H1 (cell line): ENCODE results near the gene URGCP. TPM values are rescaled to one million over a fixed set of nuclear protein-coding genes. Genes with fewer than 3 reads are reported as not detected.

Experiments used
- CTCF ChIA-PET: fragments of 300-600 bp; sonication (Branson Sonifier 250); formaldehyde crosslinking; loops from one replicate; lab custom pipeline; 2021; ENCODE audit not compliant: partially characterized antibody; lab: Charles Lee
- POLR2A ChIA-PET: fragments of 300-600 bp; sonication (Branson Sonifier 250); formaldehyde crosslinking; loops from one replicate; lab custom pipeline; 2021; ENCODE audit warnings: inconsistent platforms; ENCODE audit not compliant: partially characterized antibody; lab: Charles Lee
- DNase-seq, 2 experiments: peaks; one replicate each; pipeline versions ENCODE4 v3.0.0 to v3.0.0-alpha.2; 2010 to 2022; ENCODE audit warnings: low spot score in 2 of 2, low read depth in 1 of 2, mixed read lengths in 1 of 2
- FAIRE-seq: peaks from 2 replicates; lab custom pipeline; 2011; peaks lifted over from hg19 to GRCh38; lab: Jason Lieb, UNC
- H2AFZ ChIP-seq: 2 replicates; pipeline ENCODE4 v1.8.1; 2012; ENCODE audit warnings: low read length, inconsistent platforms
- H2AK5ac ChIP-seq: 2 replicates; pipeline ENCODE4 v1.6.1; 2013; ENCODE audit warnings: low read depth, low read length
- H2BK120ac ChIP-seq: replicated peaks from 2 replicates; pipeline ENCODE3; 2013; ENCODE audit warnings: low read depth, low read length, inconsistent platforms
- H2BK12ac ChIP-seq: 2 replicates; pipeline ENCODE4 v1.6.1; 2013; ENCODE audit warnings: low read depth, low read length
- H2BK15ac ChIP-seq: 2 replicates; pipeline ENCODE4 v1.6.1; 2013; ENCODE audit warnings: low read length
- H2BK20ac ChIP-seq: 2 replicates; pipeline ENCODE4 v1.6.1; 2013; ENCODE audit warnings: low read length
- H2BK5ac ChIP-seq: 2 replicates; pipeline ENCODE4 v1.6.1; 2013; ENCODE audit warnings: low read depth, low read length
- H3K14ac ChIP-seq: 2 replicates; pipeline ENCODE4 v1.6.1; 2013; ENCODE audit warnings: inconsistent platforms; ENCODE audit not compliant: insufficient read length
- H3K18ac ChIP-seq: 2 replicates; pipeline ENCODE4 v1.6.1; 2013; ENCODE audit warnings: low read length; ENCODE audit errors: extremely low read depth
- H3K23ac ChIP-seq: 2 replicates; pipeline ENCODE4 v1.6.1; 2013; ENCODE audit warnings: inconsistent platforms; ENCODE audit not compliant: insufficient read length
- H3K23me2 ChIP-seq: 2 replicates; pipeline ENCODE4 v1.6.1; 2013; ENCODE audit warnings: low read depth, low read length
- H3K27ac ChIP-seq: 2 replicates; pipeline ENCODE4 v1.6.1; 2011; ENCODE audit warnings: low read depth, low read length, inconsistent platforms
- H3K27me3 ChIP-seq, 4 experiments: replicated peaks in 1 of 4; 1 replicate in 1 of 4; 2 replicates in 3 of 4; pipeline versions ENCODE4 v1.6.1 to v1.8.1; 2011 to 2013; ENCODE audit warnings: low read length in 3 of 4, mild to moderate bottlenecking in 3 of 4, inconsistent platforms in 2 of 4, mixed read lengths in 2 of 4, moderate library complexity in 1 of 4; ENCODE audit not compliant: control insufficient read depth in 3 of 4, insufficient read depth in 3 of 4; ENCODE audit errors: extremely low read depth in 1 of 4
- H3K36me3 ChIP-seq, 4 experiments: 2 replicates each; pipeline versions ENCODE4 v1.6.1 to v1.8.1; 2011 to 2013; ENCODE audit warnings: mild to moderate bottlenecking in 4 of 4, low read length in 3 of 4, moderate library complexity in 2 of 4, control low read depth in 1 of 4, inconsistent platforms in 1 of 4; ENCODE audit not compliant: insufficient read depth in 4 of 4, control insufficient read depth in 2 of 4
- H3K4ac ChIP-seq: replicated peaks from 2 replicates; pipeline ENCODE3; 2013; ENCODE audit warnings: low read length, low read depth, mixed read lengths, inconsistent platforms; ENCODE audit not compliant: insufficient read length
- H3K4me1 ChIP-seq, 4 experiments: replicated peaks in 1 of 4; 1 replicate in 1 of 4; 2 replicates in 3 of 4; pipeline versions ENCODE4 v1.6.1 to v1.8.1; 2011 to 2013; ENCODE audit warnings: low read length in 3 of 4, inconsistent platforms in 2 of 4, mixed read lengths in 1 of 4; ENCODE audit not compliant: insufficient read depth in 4 of 4, control insufficient read depth in 3 of 4
- H3K4me2 ChIP-seq, 2 experiments: 2 replicates each; pipeline versions ENCODE4 v1.6.1 to v1.8.1; 2011 to 2013; ENCODE audit warnings: low read depth in 2 of 2, low read length in 2 of 2, control low read depth in 1 of 2, inconsistent platforms in 1 of 2, mild to moderate bottlenecking in 1 of 2; ENCODE audit not compliant: insufficient read depth in 1 of 2
- H3K4me3 ChIP-seq, 4 experiments: fragments of 200-600, 300-600 bp in 1 of 4; sonication (generic), shearing (Covaris generic), sonication (Bioruptor Twin) in 1 of 4; 2 replicates each; pipeline versions ENCODE4 v1.5.1 to v1.8.1; 2011 to 2016; ENCODE audit warnings: low read length in 4 of 4, low read depth in 3 of 4, control low read depth in 2 of 4, inconsistent platforms in 2 of 4, mild to moderate bottlenecking in 2 of 4, mixed read lengths in 1 of 4, moderate library complexity in 1 of 4; ENCODE audit not compliant: insufficient read depth in 2 of 4; ENCODE audit errors: extremely low read depth in 1 of 4
- H3K56ac ChIP-seq: replicated peaks from 2 replicates; pipeline ENCODE3; 2013; ENCODE audit warnings: low read depth, mild to moderate bottlenecking, mixed read lengths, low read length, inconsistent platforms; ENCODE audit not compliant: insufficient read length
- H3K79me1 ChIP-seq: 2 replicates; pipeline ENCODE4 v1.6.1; 2013; ENCODE audit warnings: low read depth, low read length, control low read depth
- H3K79me2 ChIP-seq, 2 experiments: 2 replicates each; pipeline versions ENCODE4 v1.6.1 to v1.8.1; 2012 to 2013; ENCODE audit warnings: low read length in 2 of 2, mild to moderate bottlenecking in 2 of 2, inconsistent platforms in 1 of 2; ENCODE audit not compliant: insufficient read depth in 2 of 2, control insufficient read depth in 1 of 2
- H3K9ac ChIP-seq, 4 experiments: replicated peaks in 1 of 4; 1 replicate in 1 of 4; 2 replicates in 3 of 4; pipeline versions ENCODE4 v1.6.1 to v1.8.1; 2011 to 2013; ENCODE audit warnings: low read depth in 3 of 4, low read length in 3 of 4, control low read depth in 2 of 4, mild to moderate bottlenecking in 2 of 4, moderate library complexity in 2 of 4, inconsistent platforms in 1 of 4; ENCODE audit errors: extremely low read depth in 1 of 4
- H3K9me3 ChIP-seq, 2 experiments: 2 replicates each; pipeline versions ENCODE4 v1.6.1 to v1.8.1; 2012 to 2013; ENCODE audit warnings: mild to moderate bottlenecking in 2 of 2, moderate library complexity in 2 of 2, control low read depth in 1 of 2, inconsistent platforms in 1 of 2, low read depth in 1 of 2, low read length in 1 of 2, mixed read lengths in 1 of 2; ENCODE audit not compliant: insufficient read depth in 2 of 2
- H4K20me1 ChIP-seq, 2 experiments: replicated peaks in 1 of 2; 2 replicates each; pipeline versions ENCODE3 to v1.8.1; 2011 to 2013; ENCODE audit warnings: inconsistent platforms in 2 of 2, low read length in 2 of 2, mild to moderate bottlenecking in 1 of 2; ENCODE audit not compliant: insufficient read depth in 2 of 2, control insufficient read depth in 1 of 2
- H4K5ac ChIP-seq: 2 replicates; pipeline ENCODE4 v1.6.1; 2013; ENCODE audit warnings: low read length, low read depth, mixed read lengths, inconsistent platforms; ENCODE audit not compliant: insufficient read length
- H4K8ac ChIP-seq: 2 replicates; pipeline ENCODE4 v1.8.0; 2013; ENCODE audit warnings: mild to moderate bottlenecking, moderate library complexity, low read length, inconsistent platforms; ENCODE audit not compliant: insufficient read depth; ENCODE audit errors: extremely low read depth
- H4K91ac ChIP-seq: replicated peaks from 2 replicates; pipeline ENCODE3; 2013; ENCODE audit warnings: low read length, mixed read lengths, inconsistent platforms; ENCODE audit not compliant: insufficient read length
- ASH2L ChIP-seq: fragments of 200-600, 300-600 bp; sonication (generic); IDR thresholded peaks from one replicate; pipeline ENCODE4 v1.7.1; 2017; ENCODE audit warnings: low read length
- CEBPB ChIP-seq: IDR thresholded peaks from 2 replicates; pipeline ENCODE4 v1.6.1; 2012; ENCODE audit warnings: low read depth, low read length
- EGR1 ChIP-seq: IDR thresholded peaks from 2 replicates; pipeline ENCODE4 v1.6.1; 2011; ENCODE audit warnings: low read depth, low read length, borderline replicate concordance
- EP300 ChIP-seq, 2 experiments: IDR thresholded peaks; 1 replicate in 1 of 2; 2 replicates in 1 of 2; pipeline ENCODE4 v1.6.1; 2011 to 2012; ENCODE audit warnings: low read depth in 2 of 2, low read length in 2 of 2, mild to moderate bottlenecking in 2 of 2, borderline replicate concordance in 1 of 2, inconsistent platforms in 1 of 2, moderate library complexity in 1 of 2
- RBBP5 ChIP-seq: IDR thresholded peaks from 2 replicates; pipeline ENCODE4 v1.7.1; 2012; ENCODE audit warnings: low read depth, mild to moderate bottlenecking, inconsistent platforms, low read length, moderate library complexity, borderline replicate concordance
- RNF2 ChIP-seq: fragments of 200-900, 300-1000 bp; sonication (generic); IDR thresholded peaks from 2 replicates; pipeline ENCODE4 v1.7.1; 2016; ENCODE audit warnings: borderline replicate concordance, low read depth, mild to moderate bottlenecking, antibody characterized with exemption, low read length; ENCODE audit not compliant: poor library complexity, severe bottlenecking; ENCODE audit errors: missing control alignments
- SIX5 ChIP-seq: IDR thresholded peaks from 2 replicates; pipeline ENCODE4 v1.6.1; 2011; ENCODE audit warnings: mild to moderate bottlenecking, low read depth, low read length
- SP1 ChIP-seq: IDR thresholded peaks from 2 replicates; pipeline ENCODE4 v1.6.1; 2011; ENCODE audit warnings: low read depth, low read length
- SP2 ChIP-seq: IDR thresholded peaks from 2 replicates; pipeline ENCODE4 v1.6.1; 2012; ENCODE audit warnings: mild to moderate bottlenecking, low read length, inconsistent platforms
- WGBS, 2 experiments: shearing (Covaris generic) in 1 of 2; methylation state at CpG; one replicate each; pipeline versions ENCODE4 v1.1.6 to v1.1.7; 2013 to 2015; ENCODE audit warnings: low lambda C conversion rate in 2 of 2, mixed read lengths in 2 of 2, inconsistent platforms in 1 of 2, low coverage in 1 of 2, missing lambda C conversion rate in 1 of 2; ENCODE audit not compliant: insufficient replicate concordance in 2 of 2, insufficient coverage in 1 of 2, insufficient read length in 1 of 2; ENCODE audit errors: extremely low coverage in 1 of 2, missing lambda C conversion rate in 1 of 2; 5-methylcytosine and 5-hydroxymethylcytosine counted together
- polyA plus RNA-seq, 7 experiments: library from polyadenylated mRNA; depleted of rRNA in 3 of 7; stranded (reverse) in 5 of 7; unstranded in 2 of 7; fragments of >200 nt in 5 of 7; fragments of 200-250 nt in 2 of 7; gene quantifications; 1 replicate in 5 of 7; 2 replicates in 1 of 7; 4 replicates in 1 of 7; pipeline versions ENCODE4 v1.2.1 to v1.2.3, GENCODE V29; 2011 to 2013; ENCODE audit warnings: missing spikeins in 2 of 7, mixed read lengths in 2 of 7
- total RNA-seq: library from RNA; stranded (reverse); fragmentation: NEBNext Ultra II Directional; extraction: Animal tissue kit (Norgen Biotek cat#: 25700); gene quantifications from 2 replicates; pipeline ENCODE4 v1.2.1, GENCODE V29; 2021
- TF ChIP-seq, protein P1 (sequence below): IDR thresholded peaks from 2 replicates; pipeline ENCODE4 v1.6.1; 2012; ENCODE audit warnings: inconsistent platforms
- TF ChIP-seq, protein P2 (sequence below): IDR thresholded peaks from 2 replicates; pipeline ENCODE4 v1.6.1; 2011; ENCODE audit warnings: low read length, improper control_type of control experiment

URGCP gene
- total and polyA plus RNA-seq, 2 of the 8 experiments (the other 6 are each of a cell fraction or from before 2014, with no cell fraction given), result 9.0 to 18.7 TPM

DNA sequence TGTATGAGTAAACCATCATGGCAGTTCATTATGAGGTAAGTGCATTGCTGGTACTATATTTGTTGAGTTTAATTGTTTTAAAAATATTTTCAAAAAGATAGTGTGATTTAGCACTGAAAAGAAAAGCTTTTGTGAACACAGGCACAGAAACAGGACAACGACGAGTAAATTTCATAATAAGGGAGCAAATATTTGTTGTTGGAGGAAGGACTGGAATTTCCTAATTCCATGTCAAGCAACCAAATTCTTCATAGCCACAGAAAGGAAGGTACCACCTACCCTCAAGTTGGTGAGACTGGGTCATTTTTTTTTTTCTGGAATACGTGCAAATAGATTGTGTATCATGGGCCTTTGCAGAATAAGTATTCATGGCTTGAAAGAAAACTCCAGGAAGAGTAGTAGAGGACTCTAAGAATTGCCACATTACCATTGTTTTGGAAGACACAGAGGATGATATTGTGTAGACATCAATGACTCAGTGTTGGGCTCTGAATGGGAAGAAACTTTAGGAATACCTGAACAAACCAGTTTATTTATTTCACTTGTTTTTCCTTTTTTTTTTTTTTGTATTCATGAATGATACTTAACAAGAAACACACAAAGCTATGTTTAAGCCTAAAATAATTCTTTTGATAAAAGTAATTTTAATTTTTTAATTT is 27.6 kb upstream of the URGCP start:
- Histone ChIP-seq H3K9me3 (no peaks in the 10 kb centered on the region), H4K8ac (no peak overlapping the region), H4K20me1 (no peaks in the 10 kb centered on the region), H3K79me1 (no peaks in the 10 kb centered on the region), H4K91ac (no peak overlapping the region), H3K27me3 (no peaks in the 10 kb centered on the region), H2BK120ac (no peak overlapping the region), H2BK20ac (no peak overlapping the region), H3K23me2 (no peaks in the 10 kb centered on the region), H3K9ac (no peak overlapping the region), H3K27ac (no peak overlapping the region), H3K4ac (no peak overlapping the region), H3K4me2 (no peak overlapping the region), H2BK5ac (no peak overlapping the region), H3K14ac (no peak overlapping the region), H4K5ac (no peak overlapping the region), H3K56ac (no peak overlapping the region), H2AFZ (no peak overlapping the region), H3K18ac (no peak overlapping the region), H3K4me3 (no peak overlapping the region), H3K79me2 (no peaks in the 10 kb centered on the region), H3K4me1 (no peaks in the 10 kb centered on the region), H3K36me3 (no peaks in the 10 kb centered on the region), H2AK5ac (no peak overlapping the region), H2BK15ac (no peak overlapping the region), H2BK12ac (no peak overlapping the region), H3K23ac (no peak overlapping the region)
- DNase-seq (no peak), FAIRE-seq (no peak)
- 91% methylated on average over 3 of the region's 3 CpGs; no CpG with 5 or more reads in 1 of the 2 experiments for WGBS, 2 experiments
- ChIA-PET POLR2A (no interaction called here), CTCF (interaction anchor here (0.6 kb wide), 1 partner anchor 1838 kb away, joined by 3 read pairs; no protein-coding TSS in a partner anchor)
- TF ChIP-seq SP1, result no peak
- TF ChIP-seq EP300 (IDR thresholded peaks at IDR 0.05; ENCODE audit: borderline replicate concordance in 1 of 2, low read depth in 2 of 2, low read length in 2 of 2), result no peak
- TF ChIP-seq, protein P1, sequence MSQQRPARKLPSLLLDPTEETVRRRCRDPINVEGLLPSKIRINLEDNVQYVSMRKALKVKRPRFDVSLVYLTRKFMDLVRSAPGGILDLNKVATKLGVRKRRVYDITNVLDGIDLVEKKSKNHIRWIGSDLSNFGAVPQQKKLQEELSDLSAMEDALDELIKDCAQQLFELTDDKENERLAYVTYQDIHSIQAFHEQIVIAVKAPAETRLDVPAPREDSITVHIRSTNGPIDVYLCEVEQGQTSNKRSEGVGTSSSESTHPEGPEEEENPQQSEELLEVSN, result no peak
- no peak for TF ChIP-seq ASH2L
- no peak for TF ChIP-seq RBBP5
- TF ChIP-seq, protein P2, sequence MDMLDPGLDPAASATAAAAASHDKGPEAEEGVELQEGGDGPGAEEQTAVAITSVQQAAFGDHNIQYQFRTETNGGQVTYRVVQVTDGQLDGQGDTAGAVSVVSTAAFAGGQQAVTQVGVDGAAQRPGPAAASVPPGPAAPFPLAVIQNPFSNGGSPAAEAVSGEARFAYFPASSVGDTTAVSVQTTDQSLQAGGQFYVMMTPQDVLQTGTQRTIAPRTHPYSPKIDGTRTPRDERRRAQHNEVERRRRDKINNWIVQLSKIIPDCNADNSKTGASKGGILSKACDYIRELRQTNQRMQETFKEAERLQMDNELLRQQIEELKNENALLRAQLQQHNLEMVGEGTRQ, result no peak
- TF ChIP-seq SP2, result no peak
- no peak for TF ChIP-seq CEBPB
- no peak for TF ChIP-seq EGR1
- TF ChIP-seq RNF2, result no peak
- no peak for TF ChIP-seq SIX5
